NOMO-1 treated with DMSO at 0.1 percent for 48 hours (cell line): ENCODE measurements around the gene BRAP.
A peak's percentile ranks its signal among the peaks of the same experiment; 100 is the strongest.
"Not testable (repeated sequence)": the region's sequence is repeated elsewhere in the genome, so short reads cannot be mapped to it uniquely, and the experiment has no call there.

Source experiments
- DNase-seq: peaks from one replicate; lab custom pipeline; 2025; ENCODE audit not compliant: unreplicated experiment; lab: John Stamatoyannopoulos, UW

Gene BRAP

GRCh38 chr12:111624540-111624939, 61.2 kb downstream of the BRAP start:
- no peak for DNase-seq

- not testable (repeated sequence) for DNase-seq
Measured at GRCh38 chr12:111617841-111618240, 67.9 kb downstream of the BRAP start.

- DNase-seq, result no peak
Measured at GRCh38 chr12:111616177-111616623, 69.6 kb downstream of the BRAP start.

GRCh38 chr12:111607239-111607638, 78.5 kb downstream of the BRAP start:
- DNase-seq, result no peak

GRCh38 chr12:111606767-111607230, 79.0 kb downstream of the BRAP start:
- DNase-seq, result no peak

- no peak for DNase-seq
Measured at GRCh38 chr12:111605911-111606766, 79.6 kb downstream of the BRAP start.

GRCh38 chr12:111602857-111603256, 82.9 kb downstream of the BRAP start:
- not testable (repeated sequence) for DNase-seq

- DNase-seq, result no peak
Measured at GRCh38 chr12:111602348-111602747, 83.4 kb downstream of the BRAP start.

- DNase-seq, result not testable (repeated sequence)
Measured at GRCh38 chr12:111600986-111601385, 84.8 kb downstream of the BRAP start.

GRCh38 chr12:111600205-111600642, 85.5 kb downstream of the BRAP start:
- DNase-seq, result no peak

GRCh38 chr12:111599453-111600204, 86.1 kb downstream of the BRAP start:
- DNase-seq, result peak; percentile 84

GRCh38 chr12:111598637-111599452, 86.9 kb downstream of the BRAP start, which contains the start of gene ATXN2:
Gene ATXN2 (minus strand): TSS chr12:111599315. CDS start chr12:111599034, 281 bp downstream.
- DNase-seq, result peak; percentile 44

- no peak for DNase-seq
Measured at GRCh38 chr12:111597831-111598636, 87.7 kb downstream of the BRAP start.

GRCh38 chr12:111596985-111597830, 88.5 kb downstream of the BRAP start:
- DNase-seq, result peak; percentile 43

GRCh38 chr12:111595341-111595835, 90.4 kb downstream of the BRAP start:
- DNase-seq, result not testable (repeated sequence)
